Measurements from ENCODE around the gene NPY2R. TPM values are rescaled to one million over a fixed set of nuclear protein-coding genes. Genes with fewer than 3 reads are reported as not detected.

The NPY2R gene
- total RNA-seq, 4 donors from 2014 or later, result 0.64 to 9.3 (median 1.00) TPM; not detected in 1

- intact Hi-C loops (cut with DNase I; ENCODE audit: low total_unique reads), result no loop called here
- TF ChIP-seq EP300 (IDR thresholded peaks at IDR 0.05; ENCODE audit: low read depth), result no peak
- TF ChIP-seq POLR2AphosphoS5 (IDR thresholded peaks at IDR 0.05), result no peak
- TF ChIP-seq POLR2A (IDR thresholded peaks at IDR 0.05), result no peak
- TF ChIP-seq CTCF (IDR thresholded peaks at IDR 0.05), result no peak
- in situ Hi-C loops (cut with MboI; ENCODE audit: low pct_ligation_motif_present in 1 of 4, low pct_unique_long_range_greater_than_20kb in 1 of 4, low sequenced_read_pairs in 3 of 4), result no loop called here
- no peaks in the 10 kb centered on the region for H3K27me3 ChIP-seq
- no peak overlapping the region for H3K27ac ChIP-seq
- H3K9me3 ChIP-seq, result no peaks in the 10 kb centered on the region
- H3K4me3 ChIP-seq, result no peak overlapping the region
- 78 to 86% methylated on average over 7 to 9 of the region's 9 CpGs for WGBS, 2 donors (ENCODE audit: low coverage in 1 of 2)
- no peaks in the 10 kb centered on the region for H3K4me1 ChIP-seq
- no peaks in the 10 kb centered on the region for H3K36me3 ChIP-seq
- DNase-seq, result no peak
Observed at GRCh38 chr4:155248002-155248896, 39.8 kb downstream of the NPY2R start.

- in situ Hi-C loops (cut with MboI; ENCODE audit: low pct_ligation_motif_present in 1 of 4, low pct_unique_long_range_greater_than_20kb in 1 of 4, low sequenced_read_pairs in 3 of 4), result no loop called here
- WGBS, 2 donors (ENCODE audit: low coverage in 1 of 2), result 46 to 55% methylated on average over 8 of the region's 8 CpGs
- H3K27me3 ChIP-seq, result no peaks in the 10 kb centered on the region
- no peak overlapping the region for H3K4me3 ChIP-seq
- H3K9me3 ChIP-seq, result no peaks in the 10 kb centered on the region
- H3K27ac ChIP-seq, result no peak overlapping the region
- no peaks in the 10 kb centered on the region for H3K36me3 ChIP-seq
- H3K4me1 ChIP-seq, result no peaks in the 10 kb centered on the region
- intact Hi-C loops (cut with DNase I; ENCODE audit: low total_unique reads), result no loop called here
- DNase-seq, result no peak
- TF ChIP-seq POLR2AphosphoS5 (IDR thresholded peaks at IDR 0.05), result no peak
Observed at GRCh38 chr4:155249016-155249566, 40.7 kb downstream of the NPY2R start.

GRCh38 chr4:155252327-155252726 is 43.9 kb downstream of the NPY2R start:
- no peak for TF ChIP-seq POLR2A (IDR thresholded peaks at IDR 0.05)
- no peak for TF ChIP-seq CTCF (IDR thresholded peaks at IDR 0.05)
- TF ChIP-seq POLR2AphosphoS5 (IDR thresholded peaks at IDR 0.05), result no peak
- no peak for TF ChIP-seq EP300 (IDR thresholded peaks at IDR 0.05; ENCODE audit: low read depth)
- no peak for DNase-seq
- H3K4me1 ChIP-seq, result no peaks in the 10 kb centered on the region
- 26% methylated on average over 1 of the region's 1 CpG; no CpG with 5 or more reads in 1 of the 2 donors for WGBS, 2 donors (ENCODE audit: low coverage in 1 of 2)
- no peak overlapping the region for H3K4me3 ChIP-seq
- in situ Hi-C loops (cut with MboI; ENCODE audit: low pct_ligation_motif_present in 1 of 4, low pct_unique_long_range_greater_than_20kb in 1 of 4, low sequenced_read_pairs in 3 of 4) (no loop called here), intact Hi-C loops (cut with DNase I; ENCODE audit: low total_unique reads) (no loop called here)
- no peaks in the 10 kb centered on the region for H3K36me3 ChIP-seq
- no peaks in the 10 kb centered on the region for H3K9me3 ChIP-seq
- no peak overlapping the region for H3K27ac ChIP-seq
- H3K27me3 ChIP-seq, result no peaks in the 10 kb centered on the region

GRCh38 chr4:155263480-155263879 is 55.0 kb downstream of the NPY2R start:
- TF ChIP-seq POLR2AphosphoS5 (IDR thresholded peaks at IDR 0.05), result no peak
- TF ChIP-seq POLR2A (IDR thresholded peaks at IDR 0.05), result no peak
- no peak for TF ChIP-seq CTCF (IDR thresholded peaks at IDR 0.05)
- TF ChIP-seq EP300 (IDR thresholded peaks at IDR 0.05; ENCODE audit: low read depth), result no peak
- Histone ChIP-seq H3K27ac (no peak overlapping the region), H3K27me3 (no peaks in the 10 kb centered on the region), H3K36me3 (no peaks in the 10 kb centered on the region), H3K9me3 (no peaks in the 10 kb centered on the region), H3K4me1 (no peaks in the 10 kb centered on the region), H3K4me3 (no peak overlapping the region)
- in situ Hi-C loops (cut with MboI; ENCODE audit: low pct_ligation_motif_present in 1 of 4, low pct_unique_long_range_greater_than_20kb in 1 of 4, low sequenced_read_pairs in 3 of 4) (no loop called here), intact Hi-C loops (cut with DNase I; ENCODE audit: low total_unique reads) (no loop called here)
- WGBS, 2 donors (ENCODE audit: low coverage in 1 of 2), result 81 to 88% methylated on average over 1 of the region's 1 CpG
- no peak for DNase-seq

Data from transverse colon (tissue), 4 donors.